AG04449 (cell line): Measurements from ENCODE around the gene PCDHA7.
"Not testable (repeated sequence)": the region's sequence is repeated elsewhere in the genome, so short reads cannot be mapped to it uniquely, and the experiment has no call there.

Experiments
- CTCF ChIA-PET: fragments of 350-600 bp; formaldehyde crosslinking; extraction: SDS; loops from one replicate; lab custom pipeline; 2021; ENCODE audit warnings: antibody characterized with exemption; lab: Yijun Ruan, JAX
- POLR2A ChIA-PET: fragments of 400-600, 350-600 bp; formaldehyde crosslinking; extraction: SDS; loops from one replicate; lab custom pipeline; 2020; ENCODE audit warnings: antibody characterized with exemption, inconsistent platforms; lab: Yijun Ruan, JAX
- DNase-seq: peaks from one replicate; pipeline ENCODE4 v3.0.0-alpha.2; 2010; ENCODE audit warnings: low read depth, low spot score
- H3K4me3 ChIP-seq: 2 replicates; pipeline ENCODE4 v1.5.1; 2011; ENCODE audit warnings: low read depth, mild to moderate bottlenecking, control low read depth, low read length
- TF ChIP-seq, protein P1 (sequence below): IDR thresholded peaks from one replicate; pipeline ENCODE4 v1.5.1; 2011; ENCODE audit warnings: mild to moderate bottlenecking, moderate library complexity, low read length, control low read depth, inconsistent platforms; ENCODE audit not compliant: insufficient read depth; ENCODE audit errors: missing control alignments

PCDHA7 gene

DNA sequence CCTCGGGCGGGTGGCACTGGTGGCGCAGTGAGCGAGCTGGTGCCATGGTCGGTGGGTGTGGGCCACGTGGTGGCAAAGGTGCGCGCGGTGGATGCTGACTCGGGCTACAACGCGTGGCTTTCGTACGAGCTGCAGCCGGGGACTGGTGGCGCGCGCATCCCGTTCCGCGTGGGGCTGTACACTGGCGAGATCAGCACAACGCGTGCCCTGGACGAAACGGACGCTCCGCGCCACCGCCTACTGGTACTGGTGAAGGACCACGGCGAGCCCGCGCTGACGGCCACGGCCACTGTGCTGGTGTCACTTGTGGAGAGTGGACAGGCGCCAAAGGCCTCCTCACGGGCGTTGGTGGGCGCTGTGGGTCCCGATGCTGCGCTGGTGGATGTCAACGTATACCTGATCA is 25.2 kb upstream of the PCDHA7 start:
- H3K4me3 ChIP-seq, result no peak overlapping the region
- POLR2A ChIA-PET, result no interaction called here
- DNase-seq, result no peak
- TF ChIP-seq, protein P1, sequence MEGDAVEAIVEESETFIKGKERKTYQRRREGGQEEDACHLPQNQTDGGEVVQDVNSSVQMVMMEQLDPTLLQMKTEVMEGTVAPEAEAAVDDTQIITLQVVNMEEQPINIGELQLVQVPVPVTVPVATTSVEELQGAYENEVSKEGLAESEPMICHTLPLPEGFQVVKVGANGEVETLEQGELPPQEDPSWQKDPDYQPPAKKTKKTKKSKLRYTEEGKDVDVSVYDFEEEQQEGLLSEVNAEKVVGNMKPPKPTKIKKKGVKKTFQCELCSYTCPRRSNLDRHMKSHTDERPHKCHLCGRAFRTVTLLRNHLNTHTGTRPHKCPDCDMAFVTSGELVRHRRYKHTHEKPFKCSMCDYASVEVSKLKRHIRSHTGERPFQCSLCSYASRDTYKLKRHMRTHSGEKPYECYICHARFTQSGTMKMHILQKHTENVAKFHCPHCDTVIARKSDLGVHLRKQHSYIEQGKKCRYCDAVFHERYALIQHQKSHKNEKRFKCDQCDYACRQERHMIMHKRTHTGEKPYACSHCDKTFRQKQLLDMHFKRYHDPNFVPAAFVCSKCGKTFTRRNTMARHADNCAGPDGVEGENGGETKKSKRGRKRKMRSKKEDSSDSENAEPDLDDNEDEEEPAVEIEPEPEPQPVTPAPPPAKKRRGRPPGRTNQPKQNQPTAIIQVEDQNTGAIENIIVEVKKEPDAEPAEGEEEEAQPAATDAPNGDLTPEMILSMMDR, result no peak
- CTCF ChIA-PET, result no interaction called here

DNA sequence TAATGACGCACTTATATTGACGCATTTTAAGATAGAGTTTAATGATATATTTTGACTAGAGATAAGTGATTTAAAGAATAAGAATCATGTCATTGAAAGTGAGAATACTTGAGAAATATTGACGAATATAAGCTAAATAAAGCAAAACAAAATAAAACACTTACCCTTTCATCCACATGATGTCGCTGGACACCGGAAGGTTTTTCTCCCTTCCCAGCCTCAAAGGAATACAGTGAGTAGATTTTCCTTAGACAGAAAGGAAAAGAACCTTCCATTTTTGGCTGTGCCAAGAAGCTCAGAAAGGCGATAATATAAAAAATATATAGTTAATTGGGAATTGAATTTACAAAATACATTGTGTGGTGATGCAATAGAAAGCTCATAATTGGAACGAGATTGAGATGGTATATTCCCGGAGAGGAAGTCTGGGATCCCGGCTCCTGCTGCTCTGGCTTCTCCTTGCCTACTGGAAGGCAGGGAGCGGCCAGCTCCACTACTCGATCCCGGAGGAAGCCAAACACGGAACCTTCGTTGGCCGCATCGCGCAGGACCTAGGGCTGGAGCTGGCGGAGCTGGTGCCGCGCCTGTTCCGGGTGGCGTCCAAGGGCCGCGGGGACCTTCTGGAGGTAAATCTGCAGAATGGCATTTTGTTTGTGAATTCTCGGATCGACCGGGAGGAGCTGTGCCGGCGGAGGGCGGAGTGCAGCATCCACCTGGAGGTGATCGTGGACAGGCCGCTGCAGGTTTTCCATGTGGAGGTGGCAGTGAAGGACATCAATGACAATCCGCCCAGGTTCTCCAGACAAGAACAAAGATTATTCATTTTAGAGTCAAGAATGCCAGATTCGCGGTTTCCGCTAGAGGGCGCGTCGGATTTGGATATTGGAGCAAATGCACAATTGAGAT is 12.4 kb upstream of the PCDHA7 start, which contains the start of gene PCDHA5:
Gene PCDHA5 (plus strand): TSS at position 239 of the 906 bp plus-strand sequence.
- ChIA-PET CTCF (no interaction called here), POLR2A (no interaction called here)
- TF ChIP-seq, protein P1, result peak; percentile 8
- H3K4me3 ChIP-seq, result no peak within 1 kb of the TSS
- DNase-seq, result no peak

DNA sequence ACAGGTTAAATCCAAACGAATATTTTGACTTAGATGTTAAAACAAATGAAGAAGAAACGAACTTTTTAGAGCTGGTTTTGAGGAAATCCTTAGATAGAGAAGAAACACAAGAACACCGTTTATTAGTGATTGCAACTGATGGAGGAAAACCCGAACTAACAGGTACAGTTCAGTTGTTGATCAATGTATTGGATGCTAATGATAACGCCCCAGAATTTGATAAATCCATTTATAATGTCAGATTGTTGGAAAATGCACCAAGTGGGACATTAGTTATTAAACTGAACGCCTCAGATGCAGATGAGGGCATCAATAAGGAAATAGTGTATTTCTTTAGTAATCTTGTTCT is 11.8 kb upstream of the PCDHA7 start:
- H3K4me3 ChIP-seq, result no peak overlapping the region
- POLR2A ChIA-PET, result no interaction called here
- TF ChIP-seq, protein P1, result no peak
- no peak for DNase-seq
- CTCF ChIA-PET, result no interaction called here

DNA sequence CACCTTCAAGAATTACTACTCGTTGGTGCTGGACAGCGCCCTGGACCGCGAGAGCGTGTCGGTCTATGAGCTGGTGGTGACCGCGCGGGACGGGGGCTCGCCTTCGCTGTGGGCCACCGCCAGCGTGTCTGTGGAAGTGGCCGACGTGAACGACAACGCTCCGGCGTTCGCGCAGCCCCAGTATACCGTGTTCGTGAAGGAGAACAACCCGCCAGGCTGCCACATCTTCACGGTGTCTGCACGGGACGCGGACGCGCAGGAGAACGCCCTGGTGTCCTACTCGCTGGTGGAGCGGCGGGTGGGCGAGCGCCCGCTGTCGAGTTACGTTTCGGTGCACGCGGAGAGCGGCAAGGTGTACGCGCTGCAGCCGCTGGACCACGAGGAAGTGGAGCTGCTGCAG is 11.1 kb upstream of the PCDHA7 start:
- DNase-seq, CTCF ChIA-PET, H3K4me3 ChIP-seq, POLR2A ChIA-PET: not testable (repeated sequence)

DNA sequence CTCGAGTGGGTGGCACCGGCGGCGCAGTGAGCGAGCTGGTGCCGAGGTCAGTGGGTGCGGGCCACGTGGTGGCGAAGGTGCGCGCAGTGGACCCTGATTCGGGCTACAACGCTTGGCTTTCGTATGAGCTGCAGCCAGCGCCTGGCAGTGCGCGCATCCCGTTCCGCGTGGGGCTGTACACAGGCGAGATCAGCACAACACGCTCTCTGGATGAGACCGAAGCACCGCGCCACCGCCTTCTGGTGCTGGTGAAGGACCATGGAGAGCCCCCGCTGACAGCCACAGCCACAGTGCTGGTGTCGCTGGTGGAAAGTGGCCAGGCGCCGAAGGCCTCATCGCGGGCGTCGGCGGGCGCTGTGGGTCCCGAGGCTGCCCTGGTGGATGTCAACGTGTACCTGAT is 10.6 kb upstream of the PCDHA7 start:
- CTCF ChIA-PET, result no interaction called here
- TF ChIP-seq, protein P1, result no peak

DNA sequence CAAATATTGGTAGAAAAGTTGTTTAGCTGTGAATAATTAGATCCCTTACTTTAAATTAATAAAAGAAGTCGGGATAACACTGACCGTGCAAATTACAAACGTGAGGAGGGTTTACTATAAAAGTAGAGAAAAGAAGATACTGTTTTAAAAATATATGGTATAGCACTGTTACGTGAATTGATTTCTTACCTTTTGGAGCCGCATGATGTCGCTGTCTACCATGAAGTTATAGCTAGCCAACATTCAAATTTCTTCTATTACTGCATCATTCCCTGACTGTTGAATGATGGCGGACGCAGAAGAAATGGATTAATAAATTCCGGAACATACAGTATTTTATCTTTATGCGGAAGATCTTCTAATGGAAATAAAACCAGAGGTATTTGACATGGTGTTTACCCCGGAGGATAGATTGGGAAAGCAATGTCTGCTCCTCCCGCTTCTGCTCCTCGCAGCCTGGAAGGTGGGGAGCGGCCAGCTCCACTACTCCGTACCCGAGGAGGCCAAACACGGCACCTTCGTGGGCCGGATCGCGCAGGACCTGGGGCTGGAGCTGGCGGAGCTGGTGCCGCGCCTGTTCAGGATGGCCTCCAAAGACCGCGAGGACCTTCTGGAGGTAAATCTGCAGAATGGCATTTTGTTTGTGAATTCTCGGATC is 6.2 kb upstream of the PCDHA7 start, which contains the start of gene PCDHA6:
Gene PCDHA6 (plus strand): TSS at position 257 of the 658 bp plus-strand sequence. CDS start 132 bp downstream, at position 389.
- H3K4me3 ChIP-seq, result no peak within 1 kb of the TSS; the same call in 1 of the 2 replicates
- TF ChIP-seq, protein P1, result no peak
- CTCF ChIA-PET, result no interaction called here
- POLR2A ChIA-PET, result no interaction called here
- DNase-seq, result no peak

More for the DNA sequence above, 10.6 kb upstream of the PCDHA7 start:
- no peak overlapping the region for H3K4me3 ChIP-seq
- POLR2A ChIA-PET, result no interaction called here
- no peak for DNase-seq
